Effector memory CD4-positive, alpha-beta T cell (primary cell): ENCODE results near the gene CTU1.

Experiments
- DNase-seq, 3 donors: peaks; one replicate each; pipeline ENCODE4 v3.0.0-alpha.2; 2020
- H3K27ac ChIP-seq: 2 replicates; pipeline ENCODE4 v1.7.0; 2013; ENCODE audit warnings: mild to moderate bottlenecking, low read length, moderate library complexity; ENCODE audit not compliant: insufficient read depth, poor library complexity, severe bottlenecking
- H3K27me3 ChIP-seq: replicated peaks from 2 replicates; pipeline ENCODE4 v1.7.0; 2013; ENCODE audit warnings: mild to moderate bottlenecking, low read length; ENCODE audit not compliant: insufficient read depth, control insufficient read depth, poor library complexity, severe bottlenecking
- H3K36me3 ChIP-seq: 2 replicates; pipeline ENCODE4 v1.7.0; 2013; ENCODE audit warnings: mild to moderate bottlenecking, low read length, moderate library complexity; ENCODE audit not compliant: control insufficient read depth, insufficient read depth
- H3K4me1 ChIP-seq: 2 replicates; pipeline ENCODE4 v1.7.0; 2013; ENCODE audit warnings: low read length, mild to moderate bottlenecking; ENCODE audit not compliant: control insufficient read depth, insufficient read depth, poor library complexity, severe bottlenecking
- H3K4me3 ChIP-seq: 2 replicates; pipeline ENCODE4 v1.7.0; 2013; ENCODE audit warnings: low read length, low read depth, mild to moderate bottlenecking; ENCODE audit not compliant: insufficient read depth, poor library complexity, severe bottlenecking
- H3K9me3 ChIP-seq: 2 replicates; pipeline ENCODE4 v1.7.0; 2013; ENCODE audit warnings: mild to moderate bottlenecking, low read length, moderate library complexity; ENCODE audit not compliant: control insufficient read depth

Gene CTU1

DNA sequence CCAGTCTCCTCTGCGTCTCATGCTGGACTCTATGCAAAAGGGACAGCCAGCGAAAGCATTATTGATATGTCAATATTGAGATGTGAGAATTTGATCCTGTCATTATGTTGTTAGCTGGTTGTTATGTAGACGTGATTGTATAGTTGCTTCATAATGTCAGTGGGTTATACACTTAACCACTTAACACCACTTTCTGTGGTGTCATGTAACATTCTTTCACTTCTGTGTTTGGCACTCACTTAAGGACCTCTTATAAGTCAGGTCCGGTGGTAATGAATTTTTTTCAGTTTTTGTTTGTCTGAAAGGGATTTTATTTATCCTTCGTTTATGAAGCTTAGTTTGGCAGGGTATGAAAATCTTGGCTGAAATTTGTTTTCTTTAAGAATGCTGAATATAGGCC lies 26.8 kb upstream of the CTU1 start:
- Histone ChIP-seq H3K36me3 (no peaks in the 10 kb centered on the region), H3K27me3 (no peaks in the 10 kb centered on the region), H3K9me3 (no peaks in the 10 kb centered on the region), H3K27ac (no peak overlapping the region), H3K4me1 (peaks cover 7% of the 10 kb centered on the region), H3K4me3 (no peak overlapping the region)
- no peak for DNase-seq

DNA sequence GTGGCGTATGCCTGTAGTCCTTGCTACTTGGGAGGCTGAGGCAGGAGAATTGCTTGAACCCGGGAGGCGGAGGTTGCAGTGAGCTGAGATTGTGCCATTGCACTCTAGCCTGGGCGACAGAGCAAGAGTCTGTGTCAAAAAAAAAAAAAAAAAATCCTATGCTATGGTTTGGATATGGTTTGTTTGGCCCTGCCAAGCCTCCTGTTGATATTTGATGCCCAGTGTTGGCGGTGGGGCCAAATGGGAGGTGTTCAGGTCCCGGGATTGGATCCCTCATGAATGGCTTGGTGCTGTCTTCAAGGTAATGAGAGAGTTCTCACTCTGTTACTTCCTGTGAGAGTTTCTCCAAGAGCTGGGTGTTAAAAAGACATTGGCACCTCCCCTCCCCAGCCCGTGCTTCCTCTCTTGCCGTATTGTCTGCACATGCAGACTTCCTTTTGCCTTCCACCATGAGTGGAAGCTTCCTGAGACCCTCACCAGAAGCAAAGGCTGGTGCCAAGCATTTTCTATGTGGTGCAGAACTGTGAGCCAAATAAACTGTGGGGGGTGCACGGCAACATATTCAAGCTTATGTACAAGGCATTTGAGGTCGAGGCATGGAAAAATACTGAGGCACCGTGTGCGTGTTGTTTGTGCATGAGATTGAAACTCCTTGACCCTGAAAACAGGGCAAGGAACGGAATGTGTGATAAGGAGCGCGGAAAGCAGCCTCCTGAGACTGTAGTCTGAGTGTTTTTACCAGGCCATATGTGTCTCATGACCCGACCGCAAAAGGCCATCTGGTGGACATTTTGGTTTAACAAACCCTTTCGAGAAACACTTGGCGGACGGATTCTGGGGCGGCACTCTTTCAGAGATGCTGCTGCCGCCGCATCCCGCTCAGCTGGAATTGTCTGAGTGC lies 23.8 kb upstream of the CTU1 start:
- DNase-seq, result no peak
- Histone ChIP-seq H3K27me3 (no peaks in the 10 kb centered on the region), H3K4me1 (peaks cover 23% of the 10 kb centered on the region), H3K36me3 (no peaks in the 10 kb centered on the region), H3K27ac (no peak overlapping the region), H3K4me3 (no peak overlapping the region), H3K9me3 (no peaks in the 10 kb centered on the region)

DNA sequence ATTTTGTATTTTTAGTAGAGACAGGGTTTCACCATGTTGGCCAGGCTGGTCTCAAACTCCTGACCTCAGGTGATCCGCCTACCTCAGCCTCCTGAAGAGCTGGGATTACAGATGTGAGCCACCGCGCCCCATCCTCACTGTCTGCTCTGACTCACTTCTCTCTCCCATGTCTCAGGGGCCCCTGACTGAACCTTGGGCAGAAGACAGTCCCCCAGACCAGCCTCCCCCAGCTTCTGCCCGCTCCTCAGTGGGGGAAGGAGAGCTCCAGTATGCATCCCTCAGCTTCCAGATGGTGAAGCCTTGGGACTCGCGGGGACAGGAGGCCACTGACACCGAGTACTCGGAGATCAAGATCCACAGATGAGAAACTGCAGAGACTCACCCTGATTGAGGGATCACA lies 21.5 kb upstream of the CTU1 start:
- Histone ChIP-seq H3K9me3 (no peaks in the 10 kb centered on the region), H3K4me3 (no peak overlapping the region), H3K27ac (no peak overlapping the region), H3K4me1 (peaks cover 35% of the 10 kb centered on the region), H3K27me3 (no peaks in the 10 kb centered on the region), H3K36me3 (no peaks in the 10 kb centered on the region)
- no peak for DNase-seq

DNA sequence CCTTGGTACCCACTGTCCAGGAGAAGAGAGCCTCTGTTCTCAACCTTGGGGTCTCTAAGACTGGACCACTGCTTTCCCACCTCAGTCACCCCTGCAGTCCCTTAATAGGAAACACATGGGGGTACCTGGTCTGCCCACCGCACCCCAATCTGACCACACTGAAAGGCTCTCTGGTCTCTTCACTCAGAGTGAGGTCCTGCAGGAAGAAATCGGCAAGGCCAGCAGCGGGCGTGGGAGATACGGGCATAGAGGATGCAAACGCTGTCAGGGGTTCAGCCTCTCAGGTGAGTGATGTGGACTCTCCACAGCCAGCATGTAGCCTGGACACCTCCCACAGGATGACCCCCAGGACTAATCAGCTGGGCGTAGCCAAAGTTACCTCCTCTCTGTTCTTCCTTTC lies 20.0 kb upstream of the CTU1 start:
- no peaks in the 10 kb centered on the region for H3K9me3 ChIP-seq
- no peak overlapping the region for H3K4me3 ChIP-seq
- H3K36me3 ChIP-seq, result no peaks in the 10 kb centered on the region
- H3K27me3 ChIP-seq, result no peaks in the 10 kb centered on the region
- H3K4me1 ChIP-seq, result peaks cover 49% of the 10 kb centered on the region
- H3K27ac ChIP-seq, result no peak overlapping the region
- DNase-seq, result no peak

DNA sequence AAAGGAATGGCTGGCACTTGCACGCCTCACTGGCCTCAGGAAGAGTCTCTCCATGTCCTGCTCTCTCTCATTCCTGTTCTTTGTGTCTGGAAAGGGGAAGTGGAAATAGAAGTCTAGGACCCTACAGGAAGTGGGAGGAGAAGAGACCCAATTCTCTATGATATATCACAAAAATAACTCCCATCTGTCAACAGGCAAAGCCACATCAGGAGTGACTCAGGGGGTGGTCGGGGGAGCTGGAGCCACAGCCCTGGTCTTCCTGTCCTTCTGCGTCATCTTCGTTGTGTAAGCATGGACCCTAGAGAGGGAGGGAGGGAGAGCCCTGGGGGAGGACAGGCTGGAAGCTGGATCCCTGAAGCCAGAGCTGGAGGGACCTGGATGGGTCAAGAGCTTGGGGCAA lies 19.5 kb upstream of the CTU1 start:
- Histone ChIP-seq H3K4me3 (no peak overlapping the region), H3K36me3 (no peaks in the 10 kb centered on the region), H3K27me3 (no peaks in the 10 kb centered on the region), H3K27ac (no peak overlapping the region), H3K4me1 (peaks cover 54% of the 10 kb centered on the region), H3K9me3 (no peaks in the 10 kb centered on the region)
- DNase-seq, result no peak

DNA sequence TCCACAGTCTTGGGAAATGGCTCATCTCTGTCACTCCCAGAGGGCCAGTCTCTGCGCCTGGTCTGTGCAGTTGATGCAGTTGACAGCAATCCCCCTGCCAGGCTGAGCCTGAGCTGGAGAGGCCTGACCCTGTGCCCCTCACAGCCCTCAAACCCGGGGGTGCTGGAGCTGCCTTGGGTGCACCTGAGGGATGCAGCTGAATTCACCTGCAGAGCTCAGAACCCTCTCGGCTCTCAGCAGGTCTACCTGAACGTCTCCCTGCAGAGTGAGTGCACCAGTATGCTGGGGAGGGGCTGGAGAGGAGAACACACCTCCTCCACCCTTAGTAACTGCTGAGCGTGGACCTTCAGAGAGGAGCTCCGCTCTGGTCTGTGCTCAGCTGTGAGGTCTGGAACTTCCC lies 18.8 kb upstream of the CTU1 start:
- H3K4me3 ChIP-seq, result no peak overlapping the region
- peaks cover 54% of the 10 kb centered on the region for H3K4me1 ChIP-seq
- H3K27ac ChIP-seq, result no peak overlapping the region
- H3K27me3 ChIP-seq, result no peaks in the 10 kb centered on the region
- no peak for DNase-seq
- no peaks in the 10 kb centered on the region for H3K9me3 ChIP-seq
- no peaks in the 10 kb centered on the region for H3K36me3 ChIP-seq

DNA sequence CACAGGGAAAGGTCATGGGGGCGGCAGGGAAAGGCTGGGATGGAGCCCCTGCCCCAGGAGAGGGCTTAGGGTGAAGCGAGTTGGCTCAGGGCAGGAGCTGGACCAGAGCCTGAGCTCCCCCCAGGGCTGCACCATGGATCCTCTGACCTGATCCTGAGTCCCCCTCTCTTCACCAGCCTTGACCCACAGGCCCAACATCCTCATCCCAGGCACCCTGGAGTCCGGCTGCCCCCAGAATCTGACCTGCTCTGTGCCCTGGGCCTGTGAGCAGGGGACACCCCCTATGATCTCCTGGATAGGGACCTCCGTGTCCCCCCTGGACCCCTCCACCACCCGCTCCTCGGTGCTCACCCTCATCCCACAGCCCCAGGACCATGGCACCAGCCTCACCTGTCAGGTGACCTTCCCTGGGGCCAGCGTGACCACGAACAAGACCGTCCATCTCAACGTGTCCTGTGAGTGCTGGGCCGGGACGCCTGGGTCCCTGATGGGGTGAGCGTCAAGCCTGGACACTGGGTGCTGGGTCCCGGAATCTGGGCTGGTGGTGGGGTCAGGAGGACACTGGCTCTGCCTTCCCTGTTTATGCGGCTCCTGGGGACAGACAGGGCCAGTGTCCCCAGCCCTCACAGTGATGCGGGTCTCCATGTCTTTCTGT lies 17.3 kb upstream of the CTU1 start:
- no peak overlapping the region for H3K4me3 ChIP-seq
- H3K27me3 ChIP-seq, result no peaks in the 10 kb centered on the region
- H3K27ac ChIP-seq, result no peak overlapping the region
- DNase-seq, result no peak
- H3K9me3 ChIP-seq, result no peaks in the 10 kb centered on the region
- no peaks in the 10 kb centered on the region for H3K36me3 ChIP-seq
- peaks cover 50% of the 10 kb centered on the region for H3K4me1 ChIP-seq

DNA sequence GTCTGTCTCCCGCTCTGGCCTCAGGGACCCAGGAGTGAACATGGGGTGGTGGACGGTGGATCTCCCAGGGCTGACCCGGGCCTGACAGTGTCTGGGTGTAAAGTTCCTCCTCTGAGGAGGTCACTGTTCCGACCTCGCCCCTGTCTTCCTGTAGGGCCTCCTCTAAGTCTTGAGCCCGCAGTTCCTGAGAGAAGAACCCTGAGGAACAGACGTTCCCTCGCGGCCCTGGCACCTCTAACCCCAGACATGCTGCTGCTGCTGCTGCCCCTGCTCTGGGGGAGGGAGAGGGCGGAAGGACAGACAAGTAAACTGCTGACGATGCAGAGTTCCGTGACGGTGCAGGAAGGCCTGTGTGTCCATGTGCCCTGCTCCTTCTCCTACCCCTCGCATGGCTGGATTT lies 16.5 kb upstream of the CTU1 start, which contains the start of gene SIGLEC9:
SIGLEC9 (plus strand) TSS at position 178 of the 400 bp plus-strand sequence; CDS start at position 247, 69 bp downstream.
- H3K4me1 ChIP-seq, result peaks cover 50% of the 10 kb centered on the region
- H3K27me3 ChIP-seq, result no peaks in the 10 kb centered on the region
- no peaks in the 10 kb centered on the region for H3K36me3 ChIP-seq
- H3K4me3 ChIP-seq, result no peak within 1 kb of the TSS
- peak within 1 kb of the TSS; percentile 27 for H3K27ac ChIP-seq
- no peaks in the 10 kb centered on the region for H3K9me3 ChIP-seq
- no peak for DNase-seq

DNA sequence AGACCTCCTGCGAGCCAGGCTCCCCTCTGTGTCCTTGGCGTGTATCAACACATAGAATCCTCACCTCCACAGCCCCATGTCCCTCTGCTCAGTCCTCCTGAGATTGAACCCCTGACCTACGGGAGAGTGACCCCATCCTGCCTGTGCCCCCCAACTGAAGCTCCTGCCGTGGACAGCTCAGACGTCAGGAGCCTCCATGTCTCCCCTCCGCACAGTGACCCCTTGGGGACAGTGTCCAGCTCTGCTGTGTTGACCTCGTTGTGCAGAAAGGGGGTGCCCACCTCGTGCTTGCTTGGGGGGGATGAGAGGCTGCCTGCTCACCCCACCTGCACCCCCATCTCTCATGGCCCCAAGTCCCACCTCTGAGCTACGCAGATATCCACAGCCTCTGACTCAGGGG lies 16.0 kb upstream of the CTU1 start:
- Histone ChIP-seq H3K27ac (no peak overlapping the region), H3K4me3 (no peak overlapping the region), H3K36me3 (no peaks in the 10 kb centered on the region), H3K27me3 (no peaks in the 10 kb centered on the region), H3K4me1 (peaks cover 50% of the 10 kb centered on the region), H3K9me3 (no peaks in the 10 kb centered on the region)
- DNase-seq, result no peak

DNA sequence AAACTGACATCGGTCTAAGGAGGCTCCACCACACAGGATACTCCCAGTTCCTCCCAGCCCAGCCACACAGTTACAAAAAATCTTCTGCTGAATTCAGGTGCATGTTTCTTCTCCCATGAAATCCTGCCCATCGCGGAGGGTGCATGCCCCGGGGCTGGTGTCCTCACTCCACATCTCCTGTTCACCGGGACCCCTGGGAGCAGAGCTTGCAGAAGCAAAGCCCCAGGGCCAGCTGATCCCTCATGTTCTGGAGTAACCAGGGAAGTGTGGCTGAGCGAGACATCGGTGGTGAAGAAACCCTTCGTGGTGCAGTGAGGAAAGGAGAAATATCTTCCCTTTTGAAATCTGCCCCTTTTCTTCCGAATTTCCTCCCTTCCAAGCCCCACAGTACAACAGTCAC lies 15.6 kb upstream of the CTU1 start:
- no peaks in the 10 kb centered on the region for H3K9me3 ChIP-seq
- H3K4me3 ChIP-seq, result no peak overlapping the region
- no peaks in the 10 kb centered on the region for H3K27me3 ChIP-seq
- peaks cover 50% of the 10 kb centered on the region for H3K4me1 ChIP-seq
- no peak for DNase-seq
- no peaks in the 10 kb centered on the region for H3K36me3 ChIP-seq
- H3K27ac ChIP-seq, result peak overlapping the region; percentile 15
